OCI-LY7 (cell line): Measurements from ENCODE around the gene CACNA1B. TPM values are rescaled to one million over a fixed set of nuclear protein-coding genes. Genes with fewer than 3 reads are reported as not detected.

Experiments used
- BruUV-seq: library from RNA; stranded (reverse); fragments of 400-500 nt; replicated peaks from 2 replicates; lab custom pipeline; 2021; lab: Mats Ljungman, UMichigan
- CTCF ChIA-PET: fragments of 300-600 bp; sonication (Branson Sonifier 250); formaldehyde crosslinking; loops from one replicate; lab custom pipeline; 2022; ENCODE audit warnings: antibody characterized with exemption; ENCODE audit not compliant: unreplicated experiment; lab: Charles Lee
- POLR2A ChIA-PET: fragments of 300-600 bp; sonication (Branson Sonifier 250); formaldehyde crosslinking; loops from one replicate; lab custom pipeline; 2022; ENCODE audit warnings: antibody characterized with exemption; lab: Charles Lee
- DNase-seq: peaks from one replicate; pipeline ENCODE4 v3.0.0-alpha.2; 2015; ENCODE audit warnings: low spot score
- H2AFZ ChIP-seq: fragments of 200-600 bp; sonication (generic), shearing (Covaris generic); 2 replicates; pipeline ENCODE4 v1.6.1; 2014; ENCODE audit warnings: mild to moderate bottlenecking, antibody characterized with exemption, low read length, moderate library complexity
- H3K27ac ChIP-seq: fragments of 200-600 bp; sonication (generic); 2 replicates; pipeline ENCODE4 v1.5.1; 2014; ENCODE audit warnings: mixed run types, low read depth, mild to moderate bottlenecking, moderate library complexity, low read length, inconsistent platforms; ENCODE audit not compliant: poor library complexity, severe bottlenecking
- H3K36me3 ChIP-seq: fragments of 200-600 bp; sonication (generic); 2 replicates; pipeline ENCODE4 v1.6.1; 2014; ENCODE audit warnings: mild to moderate bottlenecking, antibody characterized with exemption, low read length, moderate library complexity, mixed read lengths; ENCODE audit not compliant: insufficient read depth
- H3K4me1 ChIP-seq: fragments of 200-600 bp; sonication (generic); 2 replicates; pipeline ENCODE4 v1.5.1; 2014; ENCODE audit warnings: mild to moderate bottlenecking, low read length; ENCODE audit not compliant: insufficient read depth, poor library complexity, severe bottlenecking
- H3K4me2 ChIP-seq: fragments of 200-600 bp; sonication (generic); 2 replicates; pipeline ENCODE4 v1.6.1; 2014; ENCODE audit warnings: mild to moderate bottlenecking, low read length
- H3K4me3 ChIP-seq: fragments of 200-600 bp; sonication (generic); 2 replicates; pipeline ENCODE4 v1.5.1; 2014; ENCODE audit warnings: mild to moderate bottlenecking, low read depth, low read length; ENCODE audit not compliant: poor library complexity, severe bottlenecking
- H3K79me2 ChIP-seq: fragments of 200-600 bp; sonication (generic); 2 replicates; pipeline ENCODE4 v1.6.1; 2016; ENCODE audit warnings: low read depth, mild to moderate bottlenecking, low read length, moderate library complexity, mixed read lengths; ENCODE audit not compliant: insufficient read depth
- H3K9me2 ChIP-seq: fragments of 200-600 bp; sonication (generic); 2 replicates; pipeline ENCODE4 v1.6.1; 2016; ENCODE audit warnings: mild to moderate bottlenecking, low read length, mixed read lengths; ENCODE audit not compliant: insufficient read depth
- H3K9me3 ChIP-seq: fragments of 200-600 bp; sonication (generic); 2 replicates; pipeline ENCODE4 v1.6.1; 2014; ENCODE audit warnings: mild to moderate bottlenecking, mixed run types, low read length, mixed read lengths
- H4K20me1 ChIP-seq: fragments of 200-600 bp; sonication (generic); 2 replicates; pipeline ENCODE4 v1.6.1; 2014; ENCODE audit warnings: mild to moderate bottlenecking, antibody characterized with exemption, low read length, moderate library complexity, mixed read lengths; ENCODE audit not compliant: insufficient read depth
- EZH2phosphoT487 ChIP-seq: fragments of 200-600 bp; sonication (generic); IDR thresholded peaks from 2 replicates; pipeline ENCODE4 v1.6.1; 2018; ENCODE audit warnings: low read depth, borderline replicate concordance, mild to moderate bottlenecking, mixed run types, antibody characterized with exemption, low read length, moderate library complexity, mixed read lengths
- intact Hi-C: fragments of 100-400 bp; cut with micrococcal nuclease; formaldehyde crosslinking; loops from one replicate; pipeline ENCODE4 v1.10.0; 2022; ENCODE audit not compliant: unreplicated experiment
- total RNA-seq, 2 experiments: library from RNA; depleted of rRNA in 1 of 2; stranded (reverse); fragments of >200 nt in 1 of 2; shearing (Covaris generic) in 1 of 2; gene quantifications; 2 replicates each; pipeline ENCODE4 v1.2.3, GENCODE V29; 2014 to 2022
- TF ChIP-seq, protein P1 (sequence below): fragments of 200-600 bp; sonication (generic); conservative IDR thresholded peaks from 2 replicates; pipeline ENCODE4 v1.5.1; 2014; ENCODE audit warnings: mild to moderate bottlenecking, antibody characterized with exemption, low read length, moderate library complexity, mixed read lengths

Gene CACNA1B
- total RNA-seq, 2 experiments from 2014 or later: not detected

DNA sequence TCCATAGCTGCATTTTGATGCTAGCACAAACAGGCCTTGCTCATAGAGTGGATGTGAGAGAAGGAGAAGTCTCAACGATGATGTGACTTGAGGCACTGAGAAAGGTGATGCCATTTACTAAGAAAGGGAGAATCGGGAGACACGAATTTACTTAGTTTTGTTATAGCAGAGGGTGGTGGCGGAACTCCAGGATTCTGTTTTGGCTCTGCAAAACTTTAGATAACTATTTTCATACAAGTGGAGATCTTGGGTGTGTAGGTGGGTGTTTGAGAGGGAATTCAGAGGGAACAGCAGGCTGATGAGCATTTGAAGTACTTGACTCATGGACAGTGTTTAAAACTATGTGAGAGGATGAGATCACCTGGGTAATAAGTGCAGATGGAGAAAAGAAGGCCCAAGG is 43.2 kb downstream of the CACNA1B start:
- Histone ChIP-seq H4K20me1 (no peaks in the 10 kb centered on the region), H3K36me3 (no peaks in the 10 kb centered on the region), H3K4me3 (no peak overlapping the region), H3K4me2 (no peak overlapping the region), H3K9me3 (no peaks in the 10 kb centered on the region), H3K79me2 (no peaks in the 10 kb centered on the region), H3K9me2 (no peaks in the 10 kb centered on the region), H3K27ac (no peak overlapping the region), H3K4me1 (no peaks in the 10 kb centered on the region), H2AFZ (no peak overlapping the region)
- no TSS peak for BruUV-seq
- CTCF ChIA-PET: no interaction called here
- intact Hi-C loops: no loop called here
- no peak for TF ChIP-seq EZH2phosphoT487
- TF ChIP-seq, protein P1, sequence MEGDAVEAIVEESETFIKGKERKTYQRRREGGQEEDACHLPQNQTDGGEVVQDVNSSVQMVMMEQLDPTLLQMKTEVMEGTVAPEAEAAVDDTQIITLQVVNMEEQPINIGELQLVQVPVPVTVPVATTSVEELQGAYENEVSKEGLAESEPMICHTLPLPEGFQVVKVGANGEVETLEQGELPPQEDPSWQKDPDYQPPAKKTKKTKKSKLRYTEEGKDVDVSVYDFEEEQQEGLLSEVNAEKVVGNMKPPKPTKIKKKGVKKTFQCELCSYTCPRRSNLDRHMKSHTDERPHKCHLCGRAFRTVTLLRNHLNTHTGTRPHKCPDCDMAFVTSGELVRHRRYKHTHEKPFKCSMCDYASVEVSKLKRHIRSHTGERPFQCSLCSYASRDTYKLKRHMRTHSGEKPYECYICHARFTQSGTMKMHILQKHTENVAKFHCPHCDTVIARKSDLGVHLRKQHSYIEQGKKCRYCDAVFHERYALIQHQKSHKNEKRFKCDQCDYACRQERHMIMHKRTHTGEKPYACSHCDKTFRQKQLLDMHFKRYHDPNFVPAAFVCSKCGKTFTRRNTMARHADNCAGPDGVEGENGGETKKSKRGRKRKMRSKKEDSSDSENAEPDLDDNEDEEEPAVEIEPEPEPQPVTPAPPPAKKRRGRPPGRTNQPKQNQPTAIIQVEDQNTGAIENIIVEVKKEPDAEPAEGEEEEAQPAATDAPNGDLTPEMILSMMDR: no peak
- POLR2A ChIA-PET: no interaction called here
- DNase-seq: no peak

DNA sequence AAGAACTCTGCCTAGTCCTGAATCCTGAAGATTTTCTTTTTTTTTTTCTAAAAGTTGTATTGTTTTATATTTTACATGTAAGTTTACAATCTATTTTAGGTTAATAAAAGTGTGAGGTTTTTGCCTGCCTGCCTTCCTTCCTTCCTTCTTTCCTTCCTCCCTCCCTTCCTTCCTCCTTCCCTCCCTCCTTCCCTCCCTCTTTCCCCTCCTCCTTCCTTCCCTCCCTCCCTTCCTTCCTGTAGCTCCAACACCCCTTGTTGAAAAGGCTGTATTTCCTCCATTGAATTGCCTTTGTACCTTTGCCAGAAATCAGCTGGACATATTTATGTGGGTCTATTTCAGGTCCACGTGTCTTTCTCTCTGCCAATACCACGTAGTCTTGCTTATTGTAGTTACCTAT is 46.6 kb downstream of the CACNA1B start:
- POLR2A ChIA-PET: no interaction called here
- BruUV-seq: no TSS peak
- CTCF ChIA-PET: no interaction called here

DNA sequence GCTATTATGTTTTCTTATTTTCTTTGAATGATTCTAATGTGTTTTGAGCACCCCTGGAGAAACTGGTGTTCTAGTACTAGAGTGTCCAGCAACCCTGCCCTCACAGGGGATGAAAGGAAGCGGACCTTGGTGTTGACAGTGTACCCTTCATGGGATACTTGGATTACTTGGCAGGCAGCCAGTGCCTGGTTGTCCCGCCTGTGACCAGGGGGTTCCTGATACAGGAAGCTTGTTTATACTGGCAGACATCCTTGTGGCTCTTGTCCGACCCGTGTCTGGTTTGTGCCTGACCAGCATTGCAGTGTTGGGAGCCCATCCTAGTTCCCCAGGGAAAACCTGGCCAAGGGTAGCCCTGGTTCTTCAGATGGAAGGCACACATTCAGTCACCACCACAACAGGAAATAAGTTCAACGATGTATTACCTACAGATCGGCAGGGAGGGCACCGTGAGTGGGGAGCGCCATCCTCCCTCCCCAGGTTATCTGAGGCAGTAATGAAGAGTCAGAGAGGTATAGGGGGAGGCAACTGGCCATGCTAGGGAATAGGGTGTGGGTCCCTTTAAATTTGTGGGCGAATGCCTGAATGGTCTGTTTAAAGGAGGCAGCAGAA is 47.3 kb downstream of the CACNA1B start:
- Histone ChIP-seq H4K20me1 (no peaks in the 10 kb centered on the region), H2AFZ (no peak overlapping the region), H3K36me3 (no peaks in the 10 kb centered on the region), H3K4me3 (no peak overlapping the region), H3K4me2 (no peak overlapping the region), H3K27ac (no peak overlapping the region), H3K79me2 (no peaks in the 10 kb centered on the region), H3K4me1 (no peaks in the 10 kb centered on the region), H3K9me2 (no peaks in the 10 kb centered on the region), H3K9me3 (no peaks in the 10 kb centered on the region)
- ChIA-PET POLR2A (no interaction called here), CTCF (no interaction called here)
- no TSS peak for BruUV-seq
- no peak for DNase-seq
- TF ChIP-seq, protein P1: no peak
- intact Hi-C loops: no loop called here

More for the DNA sequence above, 46.6 kb downstream of the CACNA1B start:
- no peak for TF ChIP-seq EZH2phosphoT487
- TF ChIP-seq, protein P1: no peak
- Histone ChIP-seq H3K9me2 (no peaks in the 10 kb centered on the region), H3K4me3 (no peak overlapping the region), H3K27ac (no peak overlapping the region), H4K20me1 (no peaks in the 10 kb centered on the region), H3K4me2 (no peak overlapping the region), H3K9me3 (no peaks in the 10 kb centered on the region), H3K79me2 (no peaks in the 10 kb centered on the region), H3K36me3 (no peaks in the 10 kb centered on the region), H2AFZ (no peak overlapping the region), H3K4me1 (no peaks in the 10 kb centered on the region)
- DNase-seq: no peak
- intact Hi-C loops: no loop called here
